Fibroblast of lung (primary cell): ENCODE results near the gene CCDC88C. TPM values are rescaled to one million over a fixed set of nuclear protein-coding genes. Genes with fewer than 3 reads are reported as not detected.
"Not testable (repeated sequence)": the region's sequence is repeated elsewhere in the genome, so short reads cannot be mapped to it uniquely, and the experiment has no call there.

Experiments
- DNase-seq, 2 donors: peaks; one replicate each; pipeline versions ENCODE4 v3.0.0 to v3.0.0-alpha.2; 2010; ENCODE audit warnings: low read depth in 2 of 2
- H2AFZ ChIP-seq: 2 replicates; pipeline ENCODE4 v1.5.1; 2012; ENCODE audit warnings: low read length, control low read depth, inconsistent platforms
- H3K27ac ChIP-seq: 2 replicates; pipeline ENCODE4 v1.5.1; 2011; ENCODE audit warnings: low read length, control low read depth; ENCODE audit not compliant: insufficient read depth
- H3K27me3 ChIP-seq: 2 replicates; pipeline ENCODE4 v1.5.1; 2011; ENCODE audit warnings: mild to moderate bottlenecking, low read length; ENCODE audit not compliant: control insufficient read depth, insufficient read depth
- H3K36me3 ChIP-seq: 2 replicates; pipeline ENCODE4 v1.5.1; 2011; ENCODE audit warnings: low read length; ENCODE audit not compliant: control insufficient read depth, insufficient read depth
- H3K4me1 ChIP-seq: 2 replicates; pipeline ENCODE4 v1.5.1; 2011; ENCODE audit warnings: low read length; ENCODE audit not compliant: control insufficient read depth, insufficient read depth; ENCODE audit errors: extremely low read depth
- H3K4me2 ChIP-seq: 2 replicates; pipeline ENCODE4 v1.5.1; 2011; ENCODE audit warnings: low read length, control low read depth; ENCODE audit not compliant: insufficient read depth; ENCODE audit errors: extremely low read depth
- H3K4me3 ChIP-seq, 4 experiments: fragments of 200-600 bp in 1 of 4; sonication (generic) in 1 of 4; replicated peaks in 1 of 4; 2 replicates each; pipeline ENCODE4 v1.5.1; 2011 to 2016; ENCODE audit warnings: low read length in 4 of 4, low read depth in 3 of 4, mild to moderate bottlenecking in 3 of 4, control low read depth in 2 of 4, inconsistent platforms in 1 of 4, mixed read lengths in 1 of 4; ENCODE audit not compliant: insufficient read depth in 1 of 4; ENCODE audit errors: control extremely low read depth in 1 of 4
- H3K79me2 ChIP-seq: 2 replicates; pipeline ENCODE4 v1.5.1; 2012; ENCODE audit warnings: mild to moderate bottlenecking, low read length, inconsistent platforms; ENCODE audit not compliant: control insufficient read depth, insufficient read depth
- H3K9ac ChIP-seq: 2 replicates; pipeline ENCODE4 v1.5.1; 2011; ENCODE audit warnings: mild to moderate bottlenecking, low read length, control low read depth; ENCODE audit not compliant: insufficient read depth
- H3K9me3 ChIP-seq: 2 replicates; pipeline ENCODE4 v1.5.1; 2012; ENCODE audit warnings: low read depth, low read length; ENCODE audit not compliant: control insufficient read depth, insufficient read depth
- H4K20me1 ChIP-seq: 2 replicates; pipeline ENCODE4 v1.5.1; 2011; ENCODE audit warnings: low read length; ENCODE audit not compliant: control insufficient read depth, insufficient read depth; ENCODE audit errors: extremely low read depth
- CTCF ChIP-seq, 2 donors: IDR thresholded peaks in 1 of 2; conservative IDR thresholded peaks in 1 of 2; 1 replicate in 1 of 2; 2 replicates in 1 of 2; pipeline ENCODE4 v1.5.1; 2011 to 2012; ENCODE audit warnings: low read length in 2 of 2, control low read depth in 1 of 2, inconsistent platforms in 1 of 2, low read depth in 1 of 2, mild to moderate bottlenecking in 1 of 2
- EZH2 ChIP-seq: IDR thresholded peaks from 2 replicates; pipeline ENCODE4 v1.5.1; 2012; ENCODE audit warnings: low read length, control low read depth, mild to moderate bottlenecking; ENCODE audit errors: missing control alignments
- polyA plus RNA-seq, 2 donors: library from polyadenylated mRNA; depleted of rRNA in 1 of 2; stranded (reverse) in 1 of 2; unstranded in 1 of 2; fragments of >200 nt; gene quantifications; 2 replicates each; pipeline ENCODE4 v1.2.1, GENCODE V29; 2011 to 2012; ENCODE audit warnings: missing spikeins in 1 of 2
- total RNA-seq: library from RNA; depleted of rRNA; stranded (reverse); fragments of >200 nt; gene quantifications from 2 replicates; pipeline ENCODE4 v1.2.1, GENCODE V29; 2014

Gene CCDC88C
- total and polyA plus RNA-seq, 2 donors (not counting 1 experiment from before 2014, with no cell fraction given): 0.02 to 0.17 TPM

GRCh38 chr14:91227183-91227628 lies 190.4 kb downstream of the CCDC88C start:
- Histone ChIP-seq H3K27ac (no peak overlapping the region), H2AFZ (no peak overlapping the region), H3K9ac (no peak overlapping the region), H4K20me1 (no peaks in the 10 kb centered on the region), H3K36me3 (peaks cover 2% of the 10 kb centered on the region), H3K4me2 (no peak overlapping the region), H3K79me2 (no peaks in the 10 kb centered on the region), H3K27me3 (no peaks in the 10 kb centered on the region), H3K9me3 (no peaks in the 10 kb centered on the region), H3K4me3 (no peak overlapping the region), H3K4me1 (peaks cover 2% of the 10 kb centered on the region)
- no peak for TF ChIP-seq CTCF (conservative IDR thresholded peaks at IDR 0.05 in 1 of 2, IDR thresholded peaks at IDR 0.05 in 1 of 2; ENCODE audit: low read depth in 1 of 2, low read length in 2 of 2)
- TF ChIP-seq EZH2: no peak
- peak in 1 of 2 donors; percentile 23 for DNase-seq

GRCh38 chr14:91226360-91226759 lies 191.3 kb downstream of the CCDC88C start:
- not testable (repeated sequence) for H3K4me2 ChIP-seq, H3K27ac ChIP-seq, H3K79me2 ChIP-seq, H3K4me1 ChIP-seq, H3K36me3 ChIP-seq, DNase-seq, H3K4me3 ChIP-seq, H3K9me3 ChIP-seq, H3K9ac ChIP-seq, H4K20me1 ChIP-seq, H3K27me3 ChIP-seq, H2AFZ ChIP-seq

DNA sequence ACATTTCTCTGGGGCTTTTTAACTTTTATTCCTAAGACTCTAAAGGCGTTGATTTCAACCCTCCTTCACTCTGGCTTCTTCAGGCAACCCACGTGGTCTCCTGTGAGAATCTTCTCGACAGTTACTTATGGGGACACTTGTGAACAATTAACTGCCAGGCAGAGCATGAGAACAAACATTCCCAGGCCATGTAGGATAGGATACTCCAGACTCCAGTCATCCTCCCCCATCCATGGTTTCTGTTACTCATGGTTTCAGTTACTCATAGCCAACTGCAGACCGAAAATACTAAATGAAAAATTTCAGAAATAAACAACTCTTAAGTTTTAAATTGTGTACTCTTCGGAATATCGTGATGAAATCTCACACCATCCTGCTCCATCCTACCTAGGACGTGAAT lies 192.6 kb downstream of the CCDC88C start:
- Histone ChIP-seq H3K4me1 (peaks cover 2% of the 10 kb centered on the region), H3K27ac (no peak overlapping the region), H3K9ac (no peak overlapping the region), H3K4me3 (no peak overlapping the region), H3K9me3 (no peaks in the 10 kb centered on the region), H3K4me2 (no peak overlapping the region), H4K20me1 (no peaks in the 10 kb centered on the region), H2AFZ (no peak overlapping the region), H3K27me3 (no peaks in the 10 kb centered on the region), H3K79me2 (no peaks in the 10 kb centered on the region), H3K36me3 (peaks cover 2% of the 10 kb centered on the region)
- DNase-seq: peak in 1 of 2 donors; percentile 38
- TF ChIP-seq EZH2: no peak
- no peak for TF ChIP-seq CTCF (conservative IDR thresholded peaks at IDR 0.05 in 1 of 2, IDR thresholded peaks at IDR 0.05 in 1 of 2; ENCODE audit: low read depth in 1 of 2, low read length in 2 of 2)
